Activated CD4-positive, alpha-beta T cell treated with anti-CD3 and anti-CD28 coated beads for 24 hours (primary cell): ENCODE data around the gene DMGDH.

Experiments
- DNase-seq, 2 donors: peaks; one replicate each; pipeline ENCODE4 v3.0.0-alpha.2; 2020; ENCODE audit warnings: low read depth in 2 of 2

The DMGDH gene

DNA sequence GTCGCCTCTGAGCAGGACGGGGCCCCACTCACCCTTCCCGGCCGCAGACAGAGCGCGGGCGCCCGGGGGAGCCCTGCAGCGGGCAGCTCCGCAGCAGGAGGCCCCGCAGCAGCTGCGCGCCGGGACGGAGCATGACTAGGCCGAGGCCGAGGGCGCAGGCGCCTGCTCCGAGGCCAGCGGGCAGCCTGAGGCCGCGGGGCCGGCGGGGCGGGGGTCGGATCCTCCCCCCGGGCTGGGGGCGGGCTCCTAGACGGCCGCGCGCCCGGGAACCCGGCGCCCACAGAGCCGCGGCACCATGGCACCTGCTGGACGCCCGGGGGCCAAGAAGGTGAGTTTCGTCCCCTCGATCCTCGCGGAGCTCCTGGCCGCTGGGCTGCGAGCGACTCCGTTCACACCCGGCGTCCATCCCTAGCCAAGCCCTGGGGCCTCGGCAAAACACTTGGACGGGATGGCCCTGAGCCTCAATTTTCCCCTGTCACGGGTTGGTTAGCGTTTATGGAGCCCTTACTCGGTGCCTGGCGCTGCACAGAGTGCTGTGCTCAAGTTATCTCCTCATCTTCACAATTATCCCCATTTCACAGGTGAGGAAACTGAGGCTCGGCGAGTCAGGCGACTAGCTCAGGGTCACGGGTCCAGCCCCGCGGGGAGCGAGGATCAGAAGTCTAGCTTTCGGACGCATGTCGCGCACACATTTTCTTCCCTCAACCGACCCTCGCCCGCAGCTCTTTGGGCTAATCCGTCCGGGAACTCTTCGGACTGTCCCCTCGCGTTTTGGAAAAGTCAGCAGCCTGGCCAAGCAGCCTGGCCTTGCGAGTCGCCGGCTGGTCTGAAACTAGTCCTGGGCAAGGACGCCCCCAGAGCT, at the start of gene DMGDH, which contains the start of gene BHMT2:
TSS of gene DMGDH (minus strand) at position 187 of the 862 bp plus-strand sequence. CDS start at position 133, 54 bp downstream.
TSS of gene BHMT2 (plus strand) at position 280 of the 862 bp plus-strand sequence. CDS start at position 296, 16 bp downstream.
- no peak for DNase-seq

- DNase-seq, result no peak
These were observed 43.2 kb upstream of the DMGDH start for GRCh38 chr5:79112703-79113058.

GRCh38 chr5:79111960-79112702, 42.7 kb upstream of the DMGDH start:
- DNase-seq, result no peak

DNA sequence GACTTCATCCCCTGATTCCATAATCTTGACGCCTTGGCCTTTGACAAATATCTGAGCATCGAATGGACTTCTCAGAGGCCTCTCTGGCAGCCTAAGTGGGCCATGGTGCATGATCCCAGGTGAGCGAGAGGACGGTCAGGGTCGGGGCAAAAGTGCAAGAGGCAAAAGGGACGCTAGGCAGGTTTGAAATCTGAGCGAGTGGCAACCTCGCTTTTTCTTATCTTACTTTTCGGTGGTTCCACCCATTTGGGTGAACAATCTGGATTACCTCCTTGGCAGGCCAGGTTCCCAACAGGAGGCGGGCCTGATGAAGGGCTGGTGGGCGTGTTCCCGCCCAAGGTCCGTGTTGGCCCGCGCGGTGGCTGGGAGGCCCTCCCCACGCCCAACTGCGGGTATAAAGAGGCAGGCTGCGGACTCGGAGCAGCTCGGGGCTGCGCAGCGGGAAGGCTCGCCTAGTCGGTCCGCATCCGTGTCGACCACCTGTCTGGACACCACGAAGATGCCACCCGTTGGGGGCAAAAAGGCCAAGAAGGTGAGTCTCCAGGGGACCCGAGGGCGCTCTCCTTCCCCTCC, 42.0 kb upstream of the DMGDH start, which contains the start of gene BHMT:
TSS of gene BHMT (plus strand) at position 423 of the 573 bp plus-strand sequence. CDS start at position 500, 77 bp downstream.
- no peak for DNase-seq

DNA sequence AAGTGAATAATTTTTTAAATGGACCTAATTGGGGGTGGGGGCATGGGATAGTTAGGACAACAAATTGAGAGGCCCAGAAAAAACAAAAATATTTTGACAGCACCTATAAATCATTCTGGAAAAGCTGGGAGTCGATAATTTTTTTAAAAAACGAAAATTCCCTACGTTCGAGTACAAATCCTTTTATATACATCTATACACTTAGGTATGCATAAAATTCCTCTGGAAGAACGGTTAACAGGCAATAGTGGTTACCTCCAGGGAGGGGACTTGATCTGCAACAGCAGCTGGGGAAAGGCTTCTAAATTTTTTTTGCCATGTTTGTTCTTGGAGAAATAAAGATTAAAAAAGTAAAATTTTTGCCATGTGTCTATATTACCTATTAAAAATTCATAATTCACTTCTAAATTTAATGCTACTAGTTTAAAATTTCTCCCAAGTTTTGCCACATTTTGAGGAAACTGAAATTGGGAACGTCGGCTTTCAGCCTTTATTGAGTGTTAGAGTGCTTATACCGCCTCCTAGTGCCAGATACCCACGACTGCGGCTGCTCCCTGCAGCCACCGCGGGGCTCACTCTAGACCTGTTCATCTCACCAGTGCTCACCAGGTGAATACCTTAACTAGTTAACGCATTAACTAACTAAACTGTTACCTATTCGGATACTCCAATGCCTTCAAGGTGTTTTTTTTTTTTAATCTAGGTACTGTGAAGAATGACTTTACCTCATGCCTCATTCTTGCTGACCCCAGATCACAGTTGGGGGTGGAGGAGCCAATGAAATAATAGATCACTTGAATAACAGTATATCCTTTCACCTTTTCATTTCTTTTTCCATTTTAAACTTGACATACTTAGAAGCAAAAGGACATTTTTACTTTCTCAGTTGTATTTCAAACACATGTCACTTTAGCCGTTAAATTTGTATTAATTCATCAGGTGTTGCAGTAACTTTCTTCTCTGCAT, 40.3 kb upstream of the DMGDH start:
- peak in 1 of 2 donors; percentile 8 for DNase-seq

DNA sequence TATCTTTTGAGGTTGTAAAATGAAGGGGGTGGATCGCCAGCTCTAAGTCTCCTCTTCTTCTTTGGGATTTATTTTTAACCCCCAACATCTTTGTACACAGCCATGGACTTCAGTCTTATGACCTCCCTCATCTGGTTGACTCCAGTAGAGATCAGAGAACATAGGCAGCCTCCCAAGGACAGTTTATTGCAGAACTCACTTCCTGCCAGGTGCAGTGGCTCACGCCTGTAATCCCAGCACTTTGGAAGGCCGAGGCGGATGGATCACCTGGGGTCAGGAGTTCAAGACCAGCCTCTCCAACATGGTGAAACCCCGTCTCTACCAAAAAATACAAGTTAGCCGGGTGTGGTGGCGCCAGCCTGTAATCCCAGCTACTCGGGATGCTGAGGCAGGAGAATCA, 39.3 kb upstream of the DMGDH start:
- no peak for DNase-seq

DNA sequence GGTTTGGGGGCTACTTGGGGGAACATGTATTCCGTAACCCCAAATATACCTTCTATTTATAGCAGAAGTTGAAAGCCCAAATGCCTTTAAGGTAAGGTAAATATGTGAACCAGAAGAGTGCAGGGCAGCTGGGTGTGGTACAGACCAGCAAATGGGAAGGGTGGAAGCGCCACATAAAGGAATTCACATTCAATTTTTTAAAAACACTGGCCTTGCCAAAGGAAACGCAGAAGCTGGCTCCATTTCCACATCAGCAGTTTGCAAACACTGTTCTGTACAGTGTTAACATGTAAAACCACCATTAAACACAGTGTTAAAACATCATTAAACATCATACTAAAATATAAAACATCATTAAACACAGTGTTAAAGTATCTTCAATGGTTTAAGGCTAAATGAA, 38.6 kb upstream of the DMGDH start:
- DNase-seq, result no peak

GRCh38 chr5:79107020-79107796, 37.7 kb upstream of the DMGDH start:
- no peak for DNase-seq

DNA sequence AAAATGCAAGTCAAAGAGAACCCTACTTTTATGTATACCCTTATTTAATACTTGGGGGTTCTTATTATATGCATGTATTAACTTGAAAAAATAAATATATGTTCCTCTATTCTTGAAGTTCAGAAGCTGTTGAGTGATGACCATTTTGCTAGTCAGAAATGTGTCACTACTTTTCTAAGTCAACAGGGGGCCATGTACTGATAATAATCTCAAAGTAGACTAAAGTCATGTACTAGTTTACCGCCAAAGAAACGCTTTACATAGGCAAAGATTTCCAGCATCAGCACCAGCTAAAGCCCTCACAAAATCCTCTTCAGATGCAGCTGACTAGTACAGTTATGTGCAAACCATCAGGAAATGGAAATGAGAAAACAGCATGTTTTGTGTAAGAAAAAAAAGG, 36.4 kb upstream of the DMGDH start:
- no peak for DNase-seq

- no peak for DNase-seq
These were observed 24.3 kb upstream of the DMGDH start for GRCh38 chr5:79093762-79094161.

- no peak for DNase-seq
These were observed 21.6 kb upstream of the DMGDH start for GRCh38 chr5:79091064-79091463.

GRCh38 chr5:79088507-79088906, 19.0 kb upstream of the DMGDH start:
- no peak for DNase-seq

GRCh38 chr5:79086116-79086515, 16.6 kb upstream of the DMGDH start:
- DNase-seq, result no peak

DNA sequence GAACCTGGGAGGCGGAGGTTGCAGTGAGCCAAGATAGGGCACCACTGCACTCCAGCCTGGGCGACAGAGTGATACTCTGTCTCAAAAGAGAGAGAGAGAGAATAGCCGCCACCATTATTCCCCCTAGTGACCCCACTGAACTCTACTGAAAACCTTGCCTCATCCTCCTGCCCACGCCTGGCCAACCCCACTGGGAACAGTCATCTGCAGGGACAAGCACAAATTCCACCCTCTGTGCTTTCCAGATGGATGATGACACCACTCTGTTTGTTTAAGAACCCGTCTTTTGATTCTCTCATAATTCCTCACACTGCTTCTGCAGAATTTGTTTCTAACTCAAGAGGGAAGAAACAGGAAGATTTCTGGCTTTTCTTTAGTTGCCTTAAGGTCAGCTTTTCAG, 12.3 kb upstream of the DMGDH start:
- DNase-seq, result no peak

DNA sequence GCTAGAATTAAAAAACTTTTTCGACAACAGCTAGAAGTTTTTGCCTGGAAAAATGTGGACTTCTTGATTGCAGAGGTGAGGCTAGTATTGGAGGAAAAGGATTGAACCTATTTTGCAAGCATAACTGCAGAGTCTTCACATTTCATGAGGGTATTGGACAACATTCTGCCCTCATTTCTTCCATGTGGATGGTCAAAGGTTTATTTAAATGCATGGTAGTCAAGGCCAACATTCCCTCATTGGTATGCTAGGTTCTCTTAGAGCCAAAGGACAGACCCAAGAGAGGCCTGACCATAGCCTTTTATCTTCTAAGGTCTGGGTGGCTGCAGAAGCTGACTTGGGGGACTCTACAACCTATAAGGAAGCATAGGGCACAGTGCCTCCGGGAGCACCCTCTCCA, 11.3 kb upstream of the DMGDH start:
- no peak for DNase-seq

DNA sequence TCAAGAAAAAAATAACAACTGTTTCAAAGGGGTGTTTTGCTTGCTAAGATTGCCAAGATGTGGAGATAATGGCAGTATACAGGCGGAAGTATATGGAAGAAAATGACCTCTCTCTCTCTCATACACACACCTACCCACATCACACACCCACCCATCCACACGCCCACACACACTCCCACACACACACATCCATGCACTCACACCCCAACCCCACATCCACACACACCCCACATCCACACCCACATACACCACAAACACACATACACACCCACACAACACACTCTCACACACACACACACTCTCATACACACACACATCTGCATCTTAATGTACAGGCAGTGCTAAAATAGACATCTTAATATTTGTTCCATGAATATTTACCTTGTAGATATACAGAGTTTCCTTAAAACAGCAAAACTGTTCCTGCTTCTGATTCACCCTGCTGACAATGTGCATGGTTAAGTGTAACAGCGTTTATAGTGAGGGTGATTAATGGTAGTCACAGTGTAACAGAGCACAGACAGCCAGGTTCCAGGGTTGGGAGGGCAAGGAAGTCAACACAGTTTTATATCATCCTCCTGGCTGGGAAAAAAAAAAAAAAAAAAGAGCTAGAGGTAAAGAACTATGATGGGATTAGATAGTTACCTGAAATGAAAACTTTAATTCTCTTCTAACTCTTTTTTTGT, 8.3 kb upstream of the DMGDH start:
- no peak for DNase-seq

GRCh38 chr5:79076819-79077218, 7.3 kb upstream of the DMGDH start:
- DNase-seq, result no peak

GRCh38 chr5:79075646-79076426, 6.4 kb upstream of the DMGDH start:
- DNase-seq, result no peak

DNA sequence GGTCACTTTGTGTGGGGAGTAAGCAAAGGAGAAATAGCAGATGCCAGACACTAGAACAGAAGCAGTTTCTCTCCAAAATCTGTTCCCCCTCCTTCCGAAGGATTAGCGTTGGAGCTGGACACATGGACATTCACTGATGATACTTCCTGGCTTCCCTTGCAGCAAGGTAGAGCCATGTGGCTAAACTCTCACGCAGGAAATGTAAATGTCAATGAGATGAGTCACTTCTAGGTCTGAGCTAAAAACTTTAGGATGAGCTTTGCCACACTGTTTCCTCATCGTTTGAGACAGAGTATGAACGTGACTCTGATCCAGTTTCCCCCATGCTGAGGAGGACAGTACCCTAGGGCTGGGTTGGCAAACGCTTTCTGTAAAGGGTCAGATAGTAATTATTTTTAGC, 5.2 kb upstream of the DMGDH start:
- no peak for DNase-seq
